Loucy (cell line): ENCODE data around the gene MICAL2.

Experiments
- EZH2phosphoT487 ChIP-seq: fragments of 200-600 bp; IDR thresholded peaks from 2 replicates; pipeline ENCODE4 v1.6.1; 2018; ENCODE audit warnings: antibody characterized with exemption, mild to moderate bottlenecking, moderate library complexity, borderline replicate concordance
- TF ChIP-seq, protein P1 (sequence below): fragments of 200-600 bp; sonication (generic); conservative IDR thresholded peaks from 2 replicates; pipeline ENCODE4 v1.5.1; 2014; ENCODE audit warnings: mild to moderate bottlenecking, antibody characterized with exemption, low read length

DNA sequence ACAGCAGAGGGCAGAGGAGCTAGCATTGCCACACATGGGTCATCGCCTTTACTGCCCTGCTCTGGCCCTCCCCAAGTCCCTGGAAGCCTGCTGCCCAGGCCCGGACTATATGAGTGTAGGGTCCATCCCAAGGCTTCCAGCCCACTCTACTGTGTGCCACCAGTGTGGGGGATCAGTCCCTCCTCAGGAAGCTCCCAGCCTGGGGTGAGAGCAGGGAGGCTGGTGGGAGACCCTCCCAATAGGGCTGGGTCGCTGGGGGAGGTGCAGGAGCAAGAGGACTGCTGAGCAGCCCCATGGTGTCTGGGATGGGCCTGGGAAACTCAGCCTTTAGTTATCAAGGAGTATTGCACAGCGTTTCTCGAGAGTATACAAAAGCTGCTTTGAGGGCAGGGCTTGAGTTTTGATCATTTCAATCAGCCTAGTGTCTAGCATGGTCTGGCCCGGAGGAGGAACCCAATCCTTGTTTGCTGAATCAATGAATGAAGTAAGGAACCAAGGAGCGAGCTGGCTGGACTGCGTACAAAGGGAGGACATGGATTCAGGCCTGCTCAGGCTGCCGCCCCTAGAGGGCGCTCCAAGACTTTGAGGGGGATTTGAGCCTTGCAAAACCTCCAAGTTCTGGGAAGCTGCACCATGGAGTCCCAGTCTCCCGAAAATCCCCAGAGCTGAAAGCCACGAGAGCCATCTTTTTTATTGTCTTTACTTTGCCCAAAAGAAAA, 178.0 kb downstream of the MICAL2 start:
- TF ChIP-seq, protein P1, sequence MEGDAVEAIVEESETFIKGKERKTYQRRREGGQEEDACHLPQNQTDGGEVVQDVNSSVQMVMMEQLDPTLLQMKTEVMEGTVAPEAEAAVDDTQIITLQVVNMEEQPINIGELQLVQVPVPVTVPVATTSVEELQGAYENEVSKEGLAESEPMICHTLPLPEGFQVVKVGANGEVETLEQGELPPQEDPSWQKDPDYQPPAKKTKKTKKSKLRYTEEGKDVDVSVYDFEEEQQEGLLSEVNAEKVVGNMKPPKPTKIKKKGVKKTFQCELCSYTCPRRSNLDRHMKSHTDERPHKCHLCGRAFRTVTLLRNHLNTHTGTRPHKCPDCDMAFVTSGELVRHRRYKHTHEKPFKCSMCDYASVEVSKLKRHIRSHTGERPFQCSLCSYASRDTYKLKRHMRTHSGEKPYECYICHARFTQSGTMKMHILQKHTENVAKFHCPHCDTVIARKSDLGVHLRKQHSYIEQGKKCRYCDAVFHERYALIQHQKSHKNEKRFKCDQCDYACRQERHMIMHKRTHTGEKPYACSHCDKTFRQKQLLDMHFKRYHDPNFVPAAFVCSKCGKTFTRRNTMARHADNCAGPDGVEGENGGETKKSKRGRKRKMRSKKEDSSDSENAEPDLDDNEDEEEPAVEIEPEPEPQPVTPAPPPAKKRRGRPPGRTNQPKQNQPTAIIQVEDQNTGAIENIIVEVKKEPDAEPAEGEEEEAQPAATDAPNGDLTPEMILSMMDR: peak; percentile 99
- no peak for TF ChIP-seq EZH2phosphoT487
